Stimulated activated CD4-positive, alpha-beta T cell treated with anti-CD3 and anti-CD28 coated beads, Interleukin-4, amount 100 ng/mL, for 4 hours (primary cell): ENCODE measurements around the gene HSDL2.
"Not testable (repeated sequence)": the region's sequence is repeated elsewhere in the genome, so short reads cannot be mapped to it uniquely, and the experiment has no call there.

Experiments
- DNase-seq, 2 experiments: peaks; one replicate each; pipeline ENCODE4 v3.0.0-alpha.2; 2020

Gene HSDL2

GRCh38 chr9:112505086-112505485 is 125.2 kb downstream of the HSDL2 start:
- DNase-seq: no peak

DNA sequence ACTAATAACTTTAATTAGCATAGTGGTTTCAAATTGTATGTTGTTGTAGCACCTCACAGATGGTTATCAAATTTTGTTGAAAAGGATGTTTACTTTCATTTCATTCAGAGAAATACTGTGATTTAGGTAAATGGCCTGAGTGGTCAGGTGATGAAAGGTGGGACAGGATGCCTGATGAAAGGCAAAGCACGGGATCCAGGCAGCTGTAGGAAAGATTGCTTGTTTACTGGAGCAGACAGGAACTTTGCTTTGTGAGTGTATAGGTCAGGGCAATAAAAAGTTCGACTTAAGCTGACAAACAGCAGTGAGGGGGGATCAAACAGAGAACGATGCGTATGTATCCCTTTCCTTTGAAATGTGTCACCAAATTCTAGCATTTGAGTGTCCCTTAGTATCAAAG is 125.7 kb downstream of the HSDL2 start:
- no peak for DNase-seq

DNA sequence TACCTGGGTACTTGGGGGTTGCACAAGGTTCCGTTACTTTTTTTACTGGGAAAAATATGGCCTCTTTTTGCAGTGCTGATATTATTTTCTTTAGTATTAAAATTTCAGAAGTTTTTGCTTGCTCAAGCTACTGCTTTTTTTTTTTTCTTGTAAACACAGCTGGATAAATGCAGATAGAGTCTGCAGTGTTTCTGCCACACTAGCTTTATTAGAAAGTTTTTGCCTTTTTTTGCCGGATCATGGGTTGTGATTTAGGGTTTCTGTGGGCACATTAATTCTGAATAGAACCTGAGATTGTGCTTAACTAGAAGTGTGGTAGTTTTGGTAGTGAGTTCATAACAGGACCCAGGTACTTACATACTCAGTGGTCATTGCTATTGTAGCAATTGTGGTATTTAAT is 126.7 kb downstream of the HSDL2 start:
- no peak for DNase-seq

DNA sequence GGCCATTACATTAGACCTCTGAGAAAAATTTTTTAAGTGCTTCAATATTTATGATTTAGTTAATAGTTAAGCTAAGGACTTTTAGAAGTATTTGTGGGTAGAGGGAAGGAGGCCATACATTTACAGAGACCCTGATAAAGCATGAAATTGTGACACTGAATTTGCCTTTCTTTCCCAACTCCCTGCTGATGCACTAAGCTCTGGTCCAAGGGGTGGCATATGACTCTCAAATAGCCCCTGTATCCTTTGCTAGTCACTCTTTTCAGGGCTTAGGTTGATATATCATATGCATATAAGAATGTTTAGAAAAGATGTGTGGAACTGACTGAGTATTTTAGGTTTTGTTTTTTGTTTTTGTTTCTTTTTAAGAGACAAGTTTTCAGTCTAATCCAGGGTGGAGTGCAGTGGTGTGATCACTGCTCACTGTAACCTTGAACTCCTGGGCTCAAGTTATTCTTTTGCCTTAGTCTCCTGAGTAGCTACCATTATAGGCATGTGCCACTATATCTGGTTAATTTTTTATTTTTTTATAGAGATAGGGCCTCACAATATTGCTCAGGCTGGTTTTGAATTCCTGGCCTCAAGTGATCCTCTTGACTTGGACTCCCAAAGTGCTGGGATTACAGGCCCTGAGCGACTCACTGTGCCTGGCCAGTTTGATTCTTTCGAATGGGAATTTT is 127.2 kb downstream of the HSDL2 start:
- DNase-seq: no peak

GRCh38 chr9:112508377-112508776 is 128.5 kb downstream of the HSDL2 start:
- DNase-seq: no peak

DNA sequence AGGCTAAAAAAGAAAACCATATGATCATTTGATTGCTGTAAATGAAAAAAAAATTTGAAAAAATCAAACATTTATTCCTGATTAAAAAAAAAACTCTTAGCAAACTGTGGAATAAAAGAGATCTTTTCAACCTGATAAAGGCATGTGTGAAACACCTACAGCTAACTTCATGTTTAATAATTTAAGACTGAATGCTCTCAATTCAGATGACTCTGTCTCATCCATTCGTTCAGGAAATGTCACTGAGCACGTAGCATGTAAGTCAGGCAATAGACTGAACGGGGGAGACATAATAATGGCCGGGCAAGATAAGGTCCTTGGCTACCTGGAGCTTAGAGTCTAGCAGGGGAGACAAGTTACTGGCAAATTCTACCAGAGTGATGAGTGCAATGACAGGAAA is 132.5 kb downstream of the HSDL2 start:
- not testable (repeated sequence) for DNase-seq

- DNase-seq: no peak
Measured at GRCh38 chr9:112516769-112517168, 136.9 kb downstream of the HSDL2 start.

DNA sequence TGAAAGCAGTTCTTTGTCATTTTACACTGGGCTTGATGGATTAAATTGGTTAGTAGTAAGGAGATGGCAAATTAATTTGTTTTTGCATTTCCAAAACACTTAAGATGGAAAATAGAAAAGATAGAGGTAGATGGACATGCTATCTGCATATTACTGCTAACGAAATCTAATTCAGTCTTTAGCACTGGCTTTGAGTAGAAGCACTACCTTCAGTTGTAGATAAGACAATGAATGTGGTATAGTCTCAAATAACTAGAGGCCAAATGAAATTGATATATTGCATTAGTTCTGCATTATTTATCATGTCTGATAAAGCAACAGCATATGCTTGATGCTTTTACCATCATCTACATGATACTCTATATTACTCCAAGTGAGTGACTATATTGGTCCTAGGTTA is 140.2 kb downstream of the HSDL2 start:
- DNase-seq: no peak

DNA sequence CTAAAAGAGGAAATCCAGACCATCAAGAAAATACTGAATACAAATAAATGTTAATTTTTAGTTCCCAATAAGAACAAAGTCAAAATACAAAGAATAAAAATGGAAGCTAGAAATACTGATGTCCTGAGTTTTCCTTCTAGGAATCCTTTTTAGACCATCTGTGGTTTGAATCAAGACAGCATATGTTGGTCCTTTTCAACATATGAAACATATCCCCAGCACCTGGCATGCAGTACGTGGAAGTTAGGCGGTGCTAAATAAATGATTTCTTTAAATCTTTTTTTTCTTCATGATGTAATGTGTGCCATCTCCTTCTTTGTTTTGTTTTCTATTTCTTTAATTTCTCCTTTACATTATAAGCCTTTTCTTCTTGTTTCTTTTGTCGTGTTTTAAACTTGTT is 140.7 kb downstream of the HSDL2 start:
- no peak for DNase-seq
